ENCODE data around the gene CFAP46.

DNA sequence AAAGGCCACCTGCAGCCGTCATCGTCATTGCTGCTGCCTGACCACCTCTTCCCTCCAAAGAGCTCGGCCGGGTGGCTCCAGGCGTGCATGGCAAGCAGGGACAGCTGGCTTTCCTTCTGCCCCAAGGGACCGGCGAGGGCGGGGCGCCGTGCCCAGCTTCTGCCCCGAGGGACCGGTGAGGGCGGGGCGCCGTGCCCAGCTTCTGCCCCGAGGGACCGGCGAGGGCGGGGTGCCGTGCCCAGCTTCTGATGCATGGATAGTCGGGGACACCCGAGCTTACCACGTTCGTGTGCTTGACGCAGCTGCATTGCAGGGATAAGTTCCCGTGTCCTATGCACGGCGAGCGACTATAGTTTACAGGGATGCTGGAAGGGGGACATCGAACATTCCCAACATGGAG is 27.0 kb downstream of the CFAP46 start:
- TF ChIP-seq, protein P1, sequence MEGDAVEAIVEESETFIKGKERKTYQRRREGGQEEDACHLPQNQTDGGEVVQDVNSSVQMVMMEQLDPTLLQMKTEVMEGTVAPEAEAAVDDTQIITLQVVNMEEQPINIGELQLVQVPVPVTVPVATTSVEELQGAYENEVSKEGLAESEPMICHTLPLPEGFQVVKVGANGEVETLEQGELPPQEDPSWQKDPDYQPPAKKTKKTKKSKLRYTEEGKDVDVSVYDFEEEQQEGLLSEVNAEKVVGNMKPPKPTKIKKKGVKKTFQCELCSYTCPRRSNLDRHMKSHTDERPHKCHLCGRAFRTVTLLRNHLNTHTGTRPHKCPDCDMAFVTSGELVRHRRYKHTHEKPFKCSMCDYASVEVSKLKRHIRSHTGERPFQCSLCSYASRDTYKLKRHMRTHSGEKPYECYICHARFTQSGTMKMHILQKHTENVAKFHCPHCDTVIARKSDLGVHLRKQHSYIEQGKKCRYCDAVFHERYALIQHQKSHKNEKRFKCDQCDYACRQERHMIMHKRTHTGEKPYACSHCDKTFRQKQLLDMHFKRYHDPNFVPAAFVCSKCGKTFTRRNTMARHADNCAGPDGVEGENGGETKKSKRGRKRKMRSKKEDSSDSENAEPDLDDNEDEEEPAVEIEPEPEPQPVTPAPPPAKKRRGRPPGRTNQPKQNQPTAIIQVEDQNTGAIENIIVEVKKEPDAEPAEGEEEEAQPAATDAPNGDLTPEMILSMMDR (IDR thresholded peaks at IDR 0.05), result no peak
- no peak for TF ChIP-seq POLR2A (IDR thresholded peaks at IDR 0.05)

All from esophagus squamous epithelium (tissue), 4 donors.